ENCODE results near the gene AGPAT4. TPM values are rescaled to one million over a fixed set of nuclear protein-coding genes. Genes with fewer than 3 reads are reported as not detected.

AGPAT4 gene
- total RNA-seq, 2 experiments from 2014 or later = 0.95 to 1.3 TPM

GRCh38 chr6:161274488-161274858 is 612 bp upstream of the AGPAT4 start:
- H2AFZ ChIP-seq (ENCODE audit: low read length) = peak overlapping the region; percentile 67; the same call in 1 of the 2 replicates
- H3K79me2 ChIP-seq (ENCODE audit: insufficient read depth, low read depth, low read length) = no peaks in the 10 kb centered on the region
- peak overlapping the region; percentile 66 for H3K4me2 ChIP-seq (ENCODE audit: low read length)
- H3K36me3 ChIP-seq (ENCODE audit: insufficient read depth, low read length) = no peaks in the 10 kb centered on the region
- no peak for DNase-seq (ENCODE audit: low spot score)
- no peaks in the 10 kb centered on the region for H4K20me1 ChIP-seq (ENCODE audit: insufficient read depth, low read length)
- no TSS peak for BruUV-seq (replicated peaks)
- ChIA-PET POLR2A (interaction anchor here (1.1 kb wide), 1 partner anchor 282 kb away, joined by 4 read pairs; no protein-coding TSS in a partner anchor), CTCF (ENCODE audit: unreplicated experiment) (no interaction called here)
- H3K9me2 ChIP-seq (ENCODE audit: insufficient read depth, low read length) = no peaks in the 10 kb centered on the region
- H3K27ac ChIP-seq (ENCODE audit: low read depth, low read length, poor library complexity, severe bottlenecking) = no peak overlapping the region
- H3K9me3 ChIP-seq (ENCODE audit: low read length) = no peaks in the 10 kb centered on the region
- intact Hi-C loops (cut with micrococcal nuclease; ENCODE audit: unreplicated experiment) = no loop called here
- H3K4me1 ChIP-seq (ENCODE audit: insufficient read depth, low read length, poor library complexity, severe bottlenecking) = peaks cover 9% of the 10 kb centered on the region
- H3K4me3 ChIP-seq (ENCODE audit: low read depth, low read length, poor library complexity, severe bottlenecking) = peak overlapping the region; percentile 66
- TF ChIP-seq EZH2phosphoT487 (IDR thresholded peaks at IDR 0.05; ENCODE audit: borderline replicate concordance, low read depth, low read length) (no peak), CTCF (conservative IDR thresholded peaks at IDR 0.05; ENCODE audit: low read length) (no peak)

- Histone ChIP-seq H3K4me3 (ENCODE audit: low read depth, low read length, poor library complexity, severe bottlenecking) (peak overlapping the region; percentile 66), H2AFZ (ENCODE audit: low read length) (no peak overlapping the region), H3K36me3 (ENCODE audit: insufficient read depth, low read length) (no peaks in the 10 kb centered on the region), H3K4me2 (ENCODE audit: low read length) (peak overlapping the region; percentile 66), H3K9me2 (ENCODE audit: insufficient read depth, low read length) (no peaks in the 10 kb centered on the region), H3K27ac (ENCODE audit: low read depth, low read length, poor library complexity, severe bottlenecking) (no peak overlapping the region), H3K9me3 (ENCODE audit: low read length) (no peaks in the 10 kb centered on the region), H3K79me2 (ENCODE audit: insufficient read depth, low read depth, low read length) (no peaks in the 10 kb centered on the region), H3K4me1 (ENCODE audit: insufficient read depth, low read length, poor library complexity, severe bottlenecking) (peaks cover 9% of the 10 kb centered on the region), H4K20me1 (ENCODE audit: insufficient read depth, low read length) (no peaks in the 10 kb centered on the region)
- TF ChIP-seq CTCF (conservative IDR thresholded peaks at IDR 0.05; ENCODE audit: low read length) = no peak
- TF ChIP-seq EZH2phosphoT487 (IDR thresholded peaks at IDR 0.05; ENCODE audit: borderline replicate concordance, low read depth, low read length) = no peak
- peak; percentile 15 for DNase-seq (ENCODE audit: low spot score)
- intact Hi-C loops (cut with micrococcal nuclease; ENCODE audit: unreplicated experiment) = no loop called here
- ChIA-PET CTCF (ENCODE audit: unreplicated experiment) (no interaction called here), POLR2A (interaction anchor here (0.6 to 0.7 kb wide), 4 partner anchors 25 to 545 kb away, joined by 3 to 4 read pairs (median 4); no protein-coding TSS in a partner anchor)
- no TSS peak for BruUV-seq (replicated peaks)
Measured at GRCh38 chr6:161273274-161273751, 548 bp downstream of the AGPAT4 start.

GRCh38 chr6:161272635-161273273 is 1.1 kb downstream of the AGPAT4 start:
- Histone ChIP-seq H3K27ac (ENCODE audit: low read depth, low read length, poor library complexity, severe bottlenecking) (no peak overlapping the region), H3K36me3 (ENCODE audit: insufficient read depth, low read length) (no peaks in the 10 kb centered on the region), H4K20me1 (ENCODE audit: insufficient read depth, low read length) (no peaks in the 10 kb centered on the region), H3K4me1 (ENCODE audit: insufficient read depth, low read length, poor library complexity, severe bottlenecking) (peaks cover 9% of the 10 kb centered on the region), H3K4me2 (ENCODE audit: low read length) (peak overlapping the region; percentile 66), H2AFZ (ENCODE audit: low read length) (no peak overlapping the region), H3K4me3 (ENCODE audit: low read depth, low read length, poor library complexity, severe bottlenecking) (peak overlapping the region; percentile 66), H3K9me2 (ENCODE audit: insufficient read depth, low read length) (no peaks in the 10 kb centered on the region), H3K79me2 (ENCODE audit: insufficient read depth, low read depth, low read length) (no peaks in the 10 kb centered on the region), H3K9me3 (ENCODE audit: low read length) (no peaks in the 10 kb centered on the region)
- intact Hi-C loops (cut with micrococcal nuclease; ENCODE audit: unreplicated experiment) = no loop called here
- CTCF ChIA-PET (ENCODE audit: unreplicated experiment) = no interaction called here
- DNase-seq (ENCODE audit: low spot score) = no peak
- no TSS peak for BruUV-seq (replicated peaks)
- TF ChIP-seq EZH2phosphoT487 (IDR thresholded peaks at IDR 0.05; ENCODE audit: borderline replicate concordance, low read depth, low read length) (no peak), CTCF (conservative IDR thresholded peaks at IDR 0.05; ENCODE audit: low read length) (no peak)
- POLR2A ChIA-PET = interaction anchor here (0.6 to 0.7 kb wide), 2 partner anchors 177 to 544 kb away, joined by 4 read pairs; no protein-coding TSS in a partner anchor
